ENCODE results near the gene PSMD1. TPM values are rescaled to one million over a fixed set of nuclear protein-coding genes. Genes with fewer than 3 reads are reported as not detected.
A peak's percentile ranks its signal among the peaks of the same experiment; 100 is the strongest.

PSMD1 gene
- total and polyA plus RNA-seq, 2 donors: 40.4 to 87.6 TPM

DNA sequence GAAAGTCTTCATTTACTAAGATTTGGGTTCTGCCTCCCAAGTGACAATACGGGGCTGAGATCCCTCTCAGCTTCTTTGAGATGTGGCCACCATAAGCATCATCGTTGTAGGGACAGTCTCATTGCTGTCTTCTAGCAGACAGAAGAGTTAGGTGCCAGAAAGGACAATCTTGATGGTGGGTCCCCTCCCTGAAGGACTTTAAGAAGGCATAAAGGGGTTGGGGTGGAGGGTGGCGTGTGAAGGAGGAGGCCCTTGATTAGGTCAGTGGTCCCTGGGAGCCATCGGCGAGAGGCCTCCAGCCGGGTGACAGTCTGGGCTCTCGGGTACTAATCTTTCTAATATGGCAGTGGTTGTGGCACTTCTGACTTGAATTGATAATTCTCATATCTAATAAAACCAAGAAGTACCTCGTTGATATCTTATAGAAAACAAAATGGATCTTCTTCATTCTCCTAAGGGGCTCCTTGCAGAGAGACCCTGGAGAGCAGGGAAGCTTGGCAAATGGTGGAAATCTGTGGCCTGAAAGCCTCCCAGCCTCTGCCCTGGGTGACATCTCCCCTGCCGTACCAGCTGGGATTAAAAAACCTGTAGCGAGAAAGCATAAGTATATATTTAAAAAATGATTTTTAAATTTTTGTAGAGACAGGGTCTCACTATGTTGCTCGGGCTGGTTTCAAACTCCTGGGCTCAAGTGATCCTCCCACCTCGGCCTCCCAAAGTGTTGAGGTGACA lies 7.2 kb upstream of the PSMD1 start:
- no peak for DNase-seq (ENCODE audit: low read depth in 6 of 9, low spot score in 9 of 9)
- Histone ChIP-seq H3K9me3 (ENCODE audit: control insufficient read depth in 2 of 2, insufficient read depth in 1 of 2, low read length in 1 of 2) (peaks cover 0 to 4% of the 10 kb centered on the region in 2 donors), H3K27ac (ENCODE audit: low read depth in 1 of 2, low read length in 1 of 2) (no peak overlapping the region), H3K36me3 (ENCODE audit: control insufficient read depth in 2 of 2, insufficient read depth in 2 of 2, low read length in 1 of 2) (no peaks in the 10 kb centered on the region), H3K4me1 (ENCODE audit: control insufficient read depth in 2 of 2, insufficient read depth in 2 of 2, low read length in 2 of 2) (peaks cover 3 to 15% of the 10 kb centered on the region in 2 donors), H3K27me3 (ENCODE audit: control insufficient read depth in 2 of 2, insufficient read depth in 1 of 2, low read length in 1 of 2) (peaks cover 1 to 63% of the 10 kb centered on the region in 2 donors), H3K4me3 (ENCODE audit: low read length in 2 of 2) (no peak overlapping the region)
- 93% methylated on average over 12 of the region's 12 CpGs for WGBS

DNA sequence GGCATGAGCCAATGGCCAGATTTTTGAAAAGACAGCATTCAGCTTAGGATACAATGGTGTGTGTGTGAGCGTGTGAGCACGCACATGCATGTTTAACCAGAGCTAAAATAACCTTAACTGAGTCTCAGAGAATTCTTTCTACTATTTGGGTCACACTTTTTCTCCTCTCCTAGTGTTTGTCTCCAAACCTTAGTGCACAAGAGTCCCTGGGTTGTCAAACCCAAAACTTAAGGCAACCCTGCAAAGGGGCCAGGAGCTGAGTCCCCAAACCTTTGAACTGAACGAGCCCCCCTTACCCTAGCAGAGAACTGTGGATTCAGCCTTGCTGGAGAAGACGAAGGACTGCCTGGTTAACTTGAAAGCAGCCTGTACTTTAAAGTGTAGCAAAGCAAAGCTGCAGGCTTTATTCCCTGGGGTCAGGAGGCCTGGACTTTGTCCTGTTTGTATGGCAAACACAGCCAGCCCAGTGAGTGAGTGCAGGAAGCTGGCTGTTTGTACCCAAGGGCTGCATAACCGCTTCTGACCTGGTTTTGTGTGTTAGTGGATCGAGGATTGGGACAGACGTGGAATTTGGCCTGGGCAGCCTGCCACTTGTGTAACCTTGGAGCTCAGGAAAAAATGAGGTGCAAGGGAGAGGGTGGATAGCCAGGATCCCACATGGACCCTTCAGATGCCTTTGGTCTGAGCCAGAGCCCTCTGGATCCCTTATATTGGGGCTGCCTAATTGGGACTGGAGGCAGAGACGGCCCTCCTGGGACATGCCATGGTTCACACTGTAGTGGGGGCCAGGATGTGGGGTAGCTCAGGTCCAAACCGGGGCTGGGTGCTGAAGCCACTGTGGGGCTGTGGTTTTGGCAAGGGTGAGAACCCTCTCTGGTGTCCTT lies 6.4 kb upstream of the PSMD1 start:
- peaks cover 4 to 63% of the 10 kb centered on the region in 2 donors for H3K27me3 ChIP-seq (ENCODE audit: control insufficient read depth in 2 of 2, insufficient read depth in 1 of 2, low read length in 1 of 2)
- no peak overlapping the region for H3K27ac ChIP-seq (ENCODE audit: low read depth in 1 of 2, low read length in 1 of 2)
- no peaks in the 10 kb centered on the region for H3K36me3 ChIP-seq (ENCODE audit: control insufficient read depth in 2 of 2, insufficient read depth in 2 of 2, low read length in 1 of 2)
- 87% methylated on average over 9 of the region's 9 CpGs for WGBS
- no peak overlapping the region for H3K4me3 ChIP-seq (ENCODE audit: low read length in 2 of 2)
- H3K4me1 ChIP-seq (ENCODE audit: control insufficient read depth in 2 of 2, insufficient read depth in 2 of 2, low read length in 2 of 2): peaks cover 3 to 15% of the 10 kb centered on the region in 2 donors
- DNase-seq (ENCODE audit: low read depth in 6 of 9, low spot score in 9 of 9): no peak
- peaks cover 0 to 4% of the 10 kb centered on the region in 2 donors for H3K9me3 ChIP-seq (ENCODE audit: control insufficient read depth in 2 of 2, insufficient read depth in 1 of 2, low read length in 1 of 2)

DNA sequence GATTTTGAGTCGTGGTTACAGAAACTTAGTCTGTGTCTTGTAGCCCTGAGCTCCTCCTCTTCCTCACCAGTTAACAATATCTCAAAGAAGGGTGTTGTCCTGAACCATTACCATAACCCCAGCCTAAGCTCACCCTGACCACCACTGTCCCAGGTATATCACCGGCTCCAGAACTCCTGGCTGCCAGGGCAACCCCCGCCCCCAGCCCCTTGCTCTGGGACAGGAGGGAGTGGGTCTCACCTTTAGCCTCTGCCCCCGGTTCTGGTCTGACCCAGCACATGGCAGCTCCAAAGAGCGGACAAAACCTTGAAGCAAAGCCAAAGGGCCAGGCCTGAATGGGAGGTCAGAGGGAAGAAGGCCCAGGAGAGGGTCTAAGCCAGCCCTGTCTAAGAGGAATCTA lies 5.6 kb upstream of the PSMD1 start:
- no peak overlapping the region for H3K27ac ChIP-seq (ENCODE audit: low read depth in 1 of 2, low read length in 1 of 2)
- peaks cover 4 to 63% of the 10 kb centered on the region in 2 donors for H3K27me3 ChIP-seq (ENCODE audit: control insufficient read depth in 2 of 2, insufficient read depth in 1 of 2, low read length in 1 of 2)
- H3K36me3 ChIP-seq (ENCODE audit: control insufficient read depth in 2 of 2, insufficient read depth in 2 of 2, low read length in 1 of 2): no peaks in the 10 kb centered on the region
- H3K9me3 ChIP-seq (ENCODE audit: control insufficient read depth in 2 of 2, insufficient read depth in 1 of 2, low read length in 1 of 2): peaks cover 0 to 4% of the 10 kb centered on the region in 2 donors
- WGBS: 95% methylated on average over 5 of the region's 5 CpGs
- H3K4me1 ChIP-seq (ENCODE audit: control insufficient read depth in 2 of 2, insufficient read depth in 2 of 2, low read length in 2 of 2): peaks cover 3 to 15% of the 10 kb centered on the region in 2 donors
- no peak for DNase-seq (ENCODE audit: low read depth in 6 of 9, low spot score in 9 of 9)
- H3K4me3 ChIP-seq (ENCODE audit: low read length in 2 of 2): no peak overlapping the region

DNA sequence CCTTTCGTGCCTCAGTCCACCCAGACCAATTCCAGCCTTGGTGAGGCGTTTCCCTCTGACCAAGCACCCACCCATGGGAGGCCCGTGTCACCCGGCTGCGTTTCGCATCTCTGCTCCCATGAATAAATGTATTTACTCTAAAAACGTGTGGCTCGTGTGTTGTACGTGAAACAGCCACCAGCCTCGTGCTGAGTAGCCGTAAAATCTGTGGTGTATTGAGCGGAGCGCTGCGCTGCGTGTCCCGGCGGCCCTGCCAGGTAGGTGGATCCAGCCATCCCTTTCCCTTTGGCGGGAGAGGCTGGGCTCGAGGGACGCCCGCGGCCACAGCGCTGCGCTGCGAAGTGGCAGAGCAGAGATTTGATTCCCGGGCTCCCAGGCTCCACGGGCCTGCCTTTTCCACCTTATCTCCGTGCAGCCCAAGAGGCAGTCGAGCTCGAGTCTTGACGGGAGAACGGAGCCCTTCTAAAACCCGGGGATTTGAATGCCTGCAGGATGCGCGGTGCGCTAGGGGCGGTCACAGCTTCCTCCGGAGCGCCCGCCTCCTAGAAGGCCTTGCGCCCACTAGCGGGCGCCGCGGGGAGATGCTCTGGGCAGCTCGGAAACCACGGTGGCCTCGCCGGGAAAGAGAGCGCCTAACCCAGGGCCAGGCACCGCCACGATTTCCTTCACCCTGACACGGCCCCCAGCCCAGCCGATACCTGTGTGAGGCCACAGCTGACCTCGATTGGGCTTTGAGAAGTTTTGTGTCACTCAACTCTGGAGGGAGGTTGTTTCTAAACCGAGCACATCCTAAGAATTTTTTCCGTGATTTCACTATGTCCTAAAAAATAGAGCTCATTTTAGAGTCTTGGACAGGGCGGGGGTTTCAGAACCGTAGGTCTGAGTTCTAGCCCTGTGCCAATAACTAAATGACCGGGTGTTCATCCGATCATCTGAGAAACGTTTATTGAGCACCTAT lies 3.9 kb upstream of the PSMD1 start:
- WGBS: 10% methylated on average over 62 of the region's 62 CpGs
- Histone ChIP-seq H3K27me3 (ENCODE audit: control insufficient read depth in 2 of 2, insufficient read depth in 1 of 2, low read length in 1 of 2) (peaks cover 4 to 53% of the 10 kb centered on the region in 2 donors), H3K36me3 (ENCODE audit: control insufficient read depth in 2 of 2, insufficient read depth in 2 of 2, low read length in 1 of 2) (no peaks in the 10 kb centered on the region), H3K4me3 (ENCODE audit: low read length in 2 of 2) (peak overlapping the region; percentile 58), H3K4me1 (ENCODE audit: control insufficient read depth in 2 of 2, insufficient read depth in 2 of 2, low read length in 2 of 2) (peaks cover 10 to 19% of the 10 kb centered on the region in 2 donors), H3K9me3 (ENCODE audit: control insufficient read depth in 2 of 2, insufficient read depth in 1 of 2, low read length in 1 of 2) (peaks cover 0 to 7% of the 10 kb centered on the region in 2 donors), H3K27ac (ENCODE audit: low read depth in 1 of 2, low read length in 1 of 2) (no peak overlapping the region)
- peak; percentile 47 to 89 (median 70) for DNase-seq (ENCODE audit: low read depth in 6 of 9, low spot score in 9 of 9)

- H3K27me3 ChIP-seq (ENCODE audit: control insufficient read depth in 2 of 2, insufficient read depth in 1 of 2, low read length in 1 of 2): peaks cover 4 to 44% of the 10 kb centered on the region in 2 donors
- H3K9me3 ChIP-seq (ENCODE audit: control insufficient read depth in 2 of 2, insufficient read depth in 1 of 2, low read length in 1 of 2): peaks cover 0 to 7% of the 10 kb centered on the region in 2 donors
- H3K4me1 ChIP-seq (ENCODE audit: control insufficient read depth in 2 of 2, insufficient read depth in 2 of 2, low read length in 2 of 2): peaks cover 15 to 29% of the 10 kb centered on the region in 2 donors
- no peaks in the 10 kb centered on the region for H3K36me3 ChIP-seq (ENCODE audit: control insufficient read depth in 2 of 2, insufficient read depth in 2 of 2, low read length in 1 of 2)
- no peak overlapping the region for H3K27ac ChIP-seq (ENCODE audit: low read depth in 1 of 2, low read length in 1 of 2)
- 71% methylated on average over 6 of the region's 6 CpGs for WGBS
- H3K4me3 ChIP-seq (ENCODE audit: low read length in 2 of 2): no peak overlapping the region
- no peak for DNase-seq (ENCODE audit: low read depth in 6 of 9, low spot score in 9 of 9)
Measured at GRCh38 chr2:231053846-231054245, 2.8 kb upstream of the PSMD1 start.

DNA sequence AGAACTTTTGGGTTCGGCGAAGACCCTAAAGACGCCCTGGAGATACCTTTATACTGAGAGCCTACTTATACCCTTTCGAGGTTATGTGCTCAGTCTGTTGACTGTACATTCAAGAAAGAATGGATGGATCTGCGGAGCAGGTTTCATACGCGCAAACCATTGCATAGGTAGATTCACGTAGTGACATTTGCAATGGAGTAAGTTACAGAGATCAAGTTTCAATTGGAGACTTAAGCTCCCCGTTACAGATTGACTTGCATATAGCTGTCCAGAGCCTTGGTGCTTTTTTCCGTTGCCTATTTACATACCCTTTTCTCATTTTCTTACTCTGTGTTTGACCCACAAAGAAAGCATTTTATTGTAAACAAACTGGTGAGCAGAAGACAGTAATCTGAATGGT lies 923 bp downstream of the PSMD1 start:
- peaks cover 0 to 14% of the 10 kb centered on the region in 2 donors for H3K36me3 ChIP-seq (ENCODE audit: control insufficient read depth in 2 of 2, insufficient read depth in 2 of 2, low read length in 1 of 2)
- no peak overlapping the region for H3K27ac ChIP-seq (ENCODE audit: low read depth in 1 of 2, low read length in 1 of 2)
- DNase-seq (ENCODE audit: low read depth in 6 of 9, low spot score in 9 of 9): peak in 1 of 9 donors; percentile 20
- peak overlapping the region; percentile 70 to 74 for H3K4me3 ChIP-seq (ENCODE audit: low read length in 2 of 2)
- H3K27me3 ChIP-seq (ENCODE audit: control insufficient read depth in 2 of 2, insufficient read depth in 1 of 2, low read length in 1 of 2): peaks cover 4 to 14% of the 10 kb centered on the region in 2 donors
- 12% methylated on average over 10 of the region's 10 CpGs for WGBS
- peaks cover 12 to 25% of the 10 kb centered on the region in 2 donors for H3K4me1 ChIP-seq (ENCODE audit: control insufficient read depth in 2 of 2, insufficient read depth in 2 of 2, low read length in 2 of 2)
- H3K9me3 ChIP-seq (ENCODE audit: control insufficient read depth in 2 of 2, insufficient read depth in 1 of 2, low read length in 1 of 2): peaks cover 0 to 7% of the 10 kb centered on the region in 2 donors

- no peak overlapping the region for H3K27ac ChIP-seq (ENCODE audit: low read depth in 1 of 2, low read length in 1 of 2)
- H3K9me3 ChIP-seq (ENCODE audit: control insufficient read depth in 2 of 2, insufficient read depth in 1 of 2, low read length in 1 of 2): peaks cover 0 to 3% of the 10 kb centered on the region in 2 donors
- WGBS: 97% methylated on average over 4 of the region's 4 CpGs
- H3K36me3 ChIP-seq (ENCODE audit: control insufficient read depth in 2 of 2, insufficient read depth in 2 of 2, low read length in 1 of 2): peaks cover 5 to 25% of the 10 kb centered on the region in 2 donors
- H3K27me3 ChIP-seq (ENCODE audit: control insufficient read depth in 2 of 2, insufficient read depth in 1 of 2, low read length in 1 of 2): peaks cover under 1 to 4% of the 10 kb centered on the region in 2 donors
- peaks cover 12 to 15% of the 10 kb centered on the region in 2 donors for H3K4me1 ChIP-seq (ENCODE audit: control insufficient read depth in 2 of 2, insufficient read depth in 2 of 2, low read length in 2 of 2)
- no peak overlapping the region for H3K4me3 ChIP-seq (ENCODE audit: low read length in 2 of 2)
- no peak for DNase-seq (ENCODE audit: low read depth in 6 of 9, low spot score in 9 of 9)
Measured at GRCh38 chr2:231058761-231059550, 2.3 kb downstream of the PSMD1 start.

- DNase-seq (ENCODE audit: low read depth in 6 of 9, low spot score in 9 of 9): no peak
- no peak overlapping the region for H3K4me3 ChIP-seq (ENCODE audit: low read length in 2 of 2)
- WGBS: 96% methylated on average over 2 of the region's 2 CpGs
- peaks cover 5 to 33% of the 10 kb centered on the region in 2 donors for H3K36me3 ChIP-seq (ENCODE audit: control insufficient read depth in 2 of 2, insufficient read depth in 2 of 2, low read length in 1 of 2)
- no peaks in the 10 kb centered on the region for H3K27me3 ChIP-seq (ENCODE audit: control insufficient read depth in 2 of 2, insufficient read depth in 1 of 2, low read length in 1 of 2)
- H3K4me1 ChIP-seq (ENCODE audit: control insufficient read depth in 2 of 2, insufficient read depth in 2 of 2, low read length in 2 of 2): peaks cover 12 to 14% of the 10 kb centered on the region in 2 donors
- H3K27ac ChIP-seq (ENCODE audit: low read depth in 1 of 2, low read length in 1 of 2): no peak overlapping the region
- peaks cover 0 to 3% of the 10 kb centered on the region in 2 donors for H3K9me3 ChIP-seq (ENCODE audit: control insufficient read depth in 2 of 2, insufficient read depth in 1 of 2, low read length in 1 of 2)
Measured at GRCh38 chr2:231059756-231060155, 3.1 kb downstream of the PSMD1 start.
